Neural cell (in vitro differentiated cells): Measurements from ENCODE around the gene SLC6A7. TPM values are rescaled to one million over a fixed set of nuclear protein-coding genes. Genes with fewer than 3 reads are reported as not detected.

Experiments used
- H2AFZ ChIP-seq: fragments of 200-600, 300-800 bp; sonication (generic), shearing (Covaris generic); 2 replicates; pipeline ENCODE4 v1.6.0; 2014; ENCODE audit warnings: low read depth, mild to moderate bottlenecking, antibody characterized with exemption, low read length, moderate library complexity
- H3F3A ChIP-seq: fragments of 200-600 bp; shearing (Covaris generic); 2 replicates; pipeline ENCODE4 v1.6.1; 2016; ENCODE audit warnings: mild to moderate bottlenecking, moderate library complexity, mixed read lengths, antibody characterized with exemption, low read length; ENCODE audit not compliant: insufficient read depth, poor library complexity, severe bottlenecking
- H3K27ac ChIP-seq: fragments of 200-600, 300-800 bp; sonication (generic), shearing (Covaris generic); 2 replicates; pipeline ENCODE4 v1.5.1; 2014; ENCODE audit warnings: mild to moderate bottlenecking, low read length, moderate library complexity
- H3K27me3 ChIP-seq: fragments of 300-800, 200-600 bp; sonication (generic), shearing (Covaris generic); 2 replicates; pipeline ENCODE4 v1.6.0; 2014; ENCODE audit warnings: mild to moderate bottlenecking, low read depth, low read length, moderate library complexity; ENCODE audit not compliant: insufficient read depth
- H3K36me3 ChIP-seq: fragments of 300-800, 200-600 bp; sonication (generic), shearing (Covaris generic); 2 replicates; pipeline ENCODE4 v1.5.1; 2014; ENCODE audit warnings: mild to moderate bottlenecking, antibody characterized with exemption, low read length, moderate library complexity; ENCODE audit not compliant: insufficient read depth
- H3K4me2 ChIP-seq: fragments of 300-800, 200-600 bp; sonication (generic), shearing (Covaris generic); 2 replicates; pipeline ENCODE4 v1.6.0; 2014; ENCODE audit warnings: mild to moderate bottlenecking, low read length
- H3K4me3 ChIP-seq: fragments of 300-800, 200-600 bp; sonication (generic), shearing (Covaris generic); 2 replicates; pipeline ENCODE4 v1.5.1; 2014; ENCODE audit warnings: mild to moderate bottlenecking, low read length, moderate library complexity
- H3K79me2 ChIP-seq: fragments of 200-600 bp; shearing (Covaris generic); replicated peaks from 2 replicates; pipeline ENCODE4 v1.6.0; 2014; ENCODE audit warnings: mild to moderate bottlenecking, low read length, moderate library complexity; ENCODE audit not compliant: insufficient read depth
- H3K9ac ChIP-seq: fragments of 300-800, 200-600 bp; sonication (generic), shearing (Covaris generic); 2 replicates; pipeline ENCODE4 v1.6.1; 2016; ENCODE audit warnings: mild to moderate bottlenecking, low read length, mixed read lengths
- H3K9me2 ChIP-seq: fragments of 200-600 bp; shearing (Covaris generic); 2 replicates; pipeline ENCODE4 v1.6.1; 2016; ENCODE audit warnings: mild to moderate bottlenecking, low read length, mixed read lengths; ENCODE audit not compliant: insufficient read depth
- H3K9me3 ChIP-seq: fragments of 200-600, 300-800 bp; sonication (generic), shearing (Covaris generic); 2 replicates; pipeline ENCODE4 v1.6.1; 2016; ENCODE audit warnings: mild to moderate bottlenecking, mixed run types, low read length, moderate library complexity, mixed read lengths
- H4K20me1 ChIP-seq: fragments of 200-600 bp; shearing (Covaris generic); 2 replicates; pipeline ENCODE4 v1.6.1; 2016; ENCODE audit warnings: mild to moderate bottlenecking, mixed run types; ENCODE audit not compliant: insufficient read depth
- CTCF ChIP-seq: fragments of 450-650 bp; IDR thresholded peaks from 2 replicates; pipeline ENCODE4 v1.5.1; 2014; ENCODE audit warnings: antibody characterized with exemption, mild to moderate bottlenecking, moderate library complexity; ENCODE audit not compliant: poor library complexity, severe bottlenecking
- EP300 ChIP-seq: fragments of 450-650 bp; conservative IDR thresholded peaks from 2 replicates; pipeline ENCODE4 v1.6.1; 2014; ENCODE audit warnings: antibody characterized with exemption, mild to moderate bottlenecking, moderate library complexity; ENCODE audit not compliant: poor library complexity, severe bottlenecking
- EZH2 ChIP-seq: fragments of 200-600, 300-800 bp; shearing (Covaris generic), sonication (generic); IDR thresholded peaks from 2 replicates; pipeline ENCODE4 v1.6.1; 2014; ENCODE audit warnings: antibody characterized with exemption, low read length, borderline replicate concordance, mild to moderate bottlenecking; ENCODE audit not compliant: insufficient read depth, poor library complexity, severe bottlenecking
- MXI1 ChIP-seq: fragments of 450-650 bp; conservative IDR thresholded peaks from 2 replicates; pipeline ENCODE4 v1.6.1; 2014; ENCODE audit warnings: antibody characterized with exemption, mild to moderate bottlenecking; ENCODE audit not compliant: poor library complexity, severe bottlenecking
- POLR2AphosphoS5 ChIP-seq: IDR thresholded peaks from 2 replicates; pipeline ENCODE4 v1.6.1; 2012
- RAD21 ChIP-seq: fragments of 450-650 bp; conservative IDR thresholded peaks from 2 replicates; pipeline ENCODE4 v1.6.1; 2014; ENCODE audit warnings: antibody characterized with exemption, mild to moderate bottlenecking, moderate library complexity
- REST ChIP-seq: IDR thresholded peaks from 2 replicates; pipeline ENCODE4 v1.6.1; 2012; ENCODE audit warnings: borderline replicate concordance
- SMC3 ChIP-seq: fragments of 450-650 bp; conservative IDR thresholded peaks from 2 replicates; pipeline ENCODE4 v1.6.1; 2014; ENCODE audit warnings: antibody characterized with exemption, mild to moderate bottlenecking, moderate library complexity; ENCODE audit not compliant: poor library complexity
- TAF1 ChIP-seq: IDR thresholded peaks from 2 replicates; pipeline ENCODE4 v1.6.1; 2012; ENCODE audit warnings: low read depth
- polyA plus RNA-seq: library from polyadenylated mRNA; depleted of rRNA; stranded (reverse); fragments of >200 nt; gene quantifications from 2 replicates; pipeline ENCODE4 v1.2.3, GENCODE V29; 2014

SLC6A7 gene
- polyA plus RNA-seq, 1 donor from 2014 or later = 4.6 TPM

- Histone ChIP-seq H2AFZ (no peak overlapping the region), H3K4me3 (no peak overlapping the region), H3K9ac (no peak overlapping the region), H3K9me2 (no peaks in the 10 kb centered on the region), H3K79me2 (no peaks in the 10 kb centered on the region), H3K27me3 (peaks cover 14% of the 10 kb centered on the region), H3K27ac (no peak overlapping the region), H3K9me3 (no peaks in the 10 kb centered on the region), H3F3A (no peaks in the 10 kb centered on the region), H4K20me1 (no peaks in the 10 kb centered on the region), H3K4me2 (no peak overlapping the region), H3K36me3 (no peaks in the 10 kb centered on the region)
- TF ChIP-seq MXI1 (no peak), EZH2 (no peak), EP300 (no peak), RAD21 (peak; percentile 75), SMC3 (peak; percentile 86), POLR2AphosphoS5 (no peak), CTCF (peak; percentile 79), REST (no peak), TAF1 (no peak)
Measured at GRCh38 chr5:150161242-150162141, 28.4 kb upstream of the SLC6A7 start.

- TF ChIP-seq CTCF (no peak), TAF1 (no peak), SMC3 (no peak), REST (no peak), POLR2AphosphoS5 (no peak), RAD21 (no peak), MXI1 (no peak), EP300 (no peak)
- H3K9me2 ChIP-seq = no peaks in the 10 kb centered on the region
- no peaks in the 10 kb centered on the region for H3K79me2 ChIP-seq
- H3F3A ChIP-seq = no peaks in the 10 kb centered on the region
- H3K9ac ChIP-seq = no peak overlapping the region
- H3K4me2 ChIP-seq = no peak overlapping the region
- H3K27ac ChIP-seq = no peak overlapping the region
- no peaks in the 10 kb centered on the region for H3K36me3 ChIP-seq
- H3K27me3 ChIP-seq = peaks cover 15% of the 10 kb centered on the region
- no peak overlapping the region for H2AFZ ChIP-seq
- H3K9me3 ChIP-seq = no peaks in the 10 kb centered on the region
- no peaks in the 10 kb centered on the region for H4K20me1 ChIP-seq
- no peak overlapping the region for H3K4me3 ChIP-seq
Measured at GRCh38 chr5:150162142-150162513, 27.7 kb upstream of the SLC6A7 start.
